SU-DHL-6 (cell line): Measurements from ENCODE around the gene SDR42E1.

Experiments
- EZH2phosphoT487 ChIP-seq: fragments of 200-600 bp; sonication (generic), shearing (Covaris generic); conservative IDR thresholded peaks from 2 replicates; pipeline ENCODE4 v1.6.1; 2018; ENCODE audit warnings: mild to moderate bottlenecking, antibody characterized with exemption, low read length, moderate library complexity, mixed read lengths
- TF ChIP-seq, protein P1 (sequence below): fragments of 200-600 bp; sonication (generic); IDR thresholded peaks from one replicate; pipeline ENCODE4 v1.5.1; 2017; ENCODE audit warnings: antibody characterized with exemption, mild to moderate bottlenecking, low read length, moderate library complexity; ENCODE audit not compliant: insufficient read depth, poor library complexity, severe bottlenecking

DNA sequence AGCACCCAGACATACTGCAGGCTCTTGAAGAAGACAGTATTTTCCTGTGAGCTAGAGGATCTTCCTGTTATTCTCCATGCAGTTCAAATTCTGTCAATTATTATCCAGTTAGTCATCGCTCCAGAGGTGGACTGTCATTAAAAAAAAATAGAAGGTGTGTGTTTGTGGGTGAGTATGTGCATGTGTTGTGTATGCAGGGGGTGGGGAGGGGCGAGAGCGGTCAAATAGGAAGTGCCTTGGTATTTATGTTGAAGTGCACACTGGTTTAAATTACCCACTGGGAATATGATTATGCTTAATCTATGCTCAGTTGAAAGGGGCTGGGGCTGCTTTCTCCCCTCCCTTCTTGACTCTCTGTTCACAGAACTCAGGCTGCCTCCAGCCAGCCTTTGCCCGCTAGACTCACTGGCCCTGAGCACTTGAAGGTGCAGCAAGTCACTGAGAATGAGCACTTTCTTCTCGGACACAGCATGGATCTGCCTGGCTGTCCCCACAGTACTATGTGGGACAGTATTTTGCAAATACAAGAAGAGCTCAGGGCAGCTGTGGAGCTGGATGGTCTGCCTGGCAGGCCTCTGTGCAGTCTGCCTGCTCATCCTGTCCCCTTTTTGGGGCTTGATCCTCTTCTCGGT is 23.8 kb upstream of the SDR42E1 start, which contains the start of gene HSD17B2:
- TF ChIP-seq, protein P1, sequence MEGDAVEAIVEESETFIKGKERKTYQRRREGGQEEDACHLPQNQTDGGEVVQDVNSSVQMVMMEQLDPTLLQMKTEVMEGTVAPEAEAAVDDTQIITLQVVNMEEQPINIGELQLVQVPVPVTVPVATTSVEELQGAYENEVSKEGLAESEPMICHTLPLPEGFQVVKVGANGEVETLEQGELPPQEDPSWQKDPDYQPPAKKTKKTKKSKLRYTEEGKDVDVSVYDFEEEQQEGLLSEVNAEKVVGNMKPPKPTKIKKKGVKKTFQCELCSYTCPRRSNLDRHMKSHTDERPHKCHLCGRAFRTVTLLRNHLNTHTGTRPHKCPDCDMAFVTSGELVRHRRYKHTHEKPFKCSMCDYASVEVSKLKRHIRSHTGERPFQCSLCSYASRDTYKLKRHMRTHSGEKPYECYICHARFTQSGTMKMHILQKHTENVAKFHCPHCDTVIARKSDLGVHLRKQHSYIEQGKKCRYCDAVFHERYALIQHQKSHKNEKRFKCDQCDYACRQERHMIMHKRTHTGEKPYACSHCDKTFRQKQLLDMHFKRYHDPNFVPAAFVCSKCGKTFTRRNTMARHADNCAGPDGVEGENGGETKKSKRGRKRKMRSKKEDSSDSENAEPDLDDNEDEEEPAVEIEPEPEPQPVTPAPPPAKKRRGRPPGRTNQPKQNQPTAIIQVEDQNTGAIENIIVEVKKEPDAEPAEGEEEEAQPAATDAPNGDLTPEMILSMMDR, result no peak
- TF ChIP-seq EZH2phosphoT487, result no peak
